ENCODE results near the gene EFNA5.

Gene EFNA5

DNA sequence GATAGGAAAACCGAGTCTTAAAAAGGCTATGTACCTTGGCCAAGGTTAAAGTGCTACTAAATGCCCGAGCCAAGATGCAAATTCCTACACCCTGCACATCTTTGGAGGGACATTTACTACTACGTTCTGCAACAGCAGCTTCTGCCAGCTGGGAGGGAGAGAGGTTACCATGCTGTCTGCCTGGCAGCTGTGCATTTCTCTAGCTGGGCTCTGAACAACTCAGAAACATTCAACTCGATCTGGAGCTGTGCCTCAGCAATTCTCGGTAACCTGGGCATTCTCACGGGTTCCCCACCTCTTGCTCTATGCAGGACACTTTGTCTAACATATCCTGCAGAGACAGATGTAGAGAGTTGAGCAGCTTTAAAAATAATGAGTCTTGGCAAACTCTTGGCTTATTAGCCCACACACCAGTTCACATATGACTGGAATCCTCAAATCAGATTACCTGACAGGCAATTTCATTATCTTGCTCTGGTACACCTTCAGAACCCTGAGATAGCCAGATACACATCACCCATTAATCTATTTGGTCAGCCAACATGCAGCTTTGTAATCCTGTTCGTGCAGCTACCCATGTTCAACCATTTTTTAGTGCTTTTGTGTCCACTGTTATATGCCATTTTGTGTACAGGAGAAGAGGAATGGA, 115.8 kb downstream of the EFNA5 start (continued):
- TF ChIP-seq POU6F1 (CRISPR knock-in tag; IDR thresholded peaks at IDR 0.05; ENCODE audit: borderline replicate concordance, low read depth): no peak
- TF ChIP-seq, protein P1, sequence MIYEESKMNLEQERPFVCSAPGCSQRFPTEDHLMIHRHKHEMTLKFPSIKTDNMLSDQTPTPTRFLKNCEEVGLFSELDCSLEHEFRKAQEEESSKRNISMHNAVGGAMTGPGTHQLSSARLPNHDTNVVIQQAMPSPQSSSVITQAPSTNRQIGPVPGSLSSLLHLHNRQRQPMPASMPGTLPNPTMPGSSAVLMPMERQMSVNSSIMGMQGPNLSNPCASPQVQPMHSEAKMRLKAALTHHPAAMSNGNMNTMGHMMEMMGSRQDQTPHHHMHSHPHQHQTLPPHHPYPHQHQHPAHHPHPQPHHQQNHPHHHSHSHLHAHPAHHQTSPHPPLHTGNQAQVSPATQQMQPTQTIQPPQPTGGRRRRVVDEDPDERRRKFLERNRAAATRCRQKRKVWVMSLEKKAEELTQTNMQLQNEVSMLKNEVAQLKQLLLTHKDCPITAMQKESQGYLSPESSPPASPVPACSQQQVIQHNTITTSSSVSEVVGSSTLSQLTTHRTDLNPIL (CRISPR knock-in tag; IDR thresholded peaks at IDR 0.05; ENCODE audit: low read depth): 0 out of 2 replicates have a peak, but pooled peaks have one; percentile 28
- no peak for TF ChIP-seq ZFP30 (CRISPR knock-in tag; IDR thresholded peaks at IDR 0.05)
- no peak for TF ChIP-seq RARB (CRISPR knock-in tag; IDR thresholded peaks at IDR 0.05)
- TF ChIP-seq CSDC2 (CRISPR knock-in tag; IDR thresholded peaks at IDR 0.05): no peak
- TF ChIP-seq ZNF70 (CRISPR knock-in tag; IDR thresholded peaks at IDR 0.05): no peak
- TF ChIP-seq TOX (CRISPR knock-in tag; IDR thresholded peaks at IDR 0.05; ENCODE audit: borderline replicate concordance): no peak
- no peak for TF ChIP-seq PPARA (CRISPR knock-in tag; IDR thresholded peaks at IDR 0.05; ENCODE audit: borderline replicate concordance)
- no peak for TF ChIP-seq OSR1 (CRISPR knock-in tag; IDR thresholded peaks at IDR 0.05)
- TF ChIP-seq ZFP3 (CRISPR knock-in tag; IDR thresholded peaks at IDR 0.05): no peak
- no peak for TF ChIP-seq ESRRG (CRISPR knock-in tag; IDR thresholded peaks at IDR 0.05)
- TF ChIP-seq, protein P2, sequence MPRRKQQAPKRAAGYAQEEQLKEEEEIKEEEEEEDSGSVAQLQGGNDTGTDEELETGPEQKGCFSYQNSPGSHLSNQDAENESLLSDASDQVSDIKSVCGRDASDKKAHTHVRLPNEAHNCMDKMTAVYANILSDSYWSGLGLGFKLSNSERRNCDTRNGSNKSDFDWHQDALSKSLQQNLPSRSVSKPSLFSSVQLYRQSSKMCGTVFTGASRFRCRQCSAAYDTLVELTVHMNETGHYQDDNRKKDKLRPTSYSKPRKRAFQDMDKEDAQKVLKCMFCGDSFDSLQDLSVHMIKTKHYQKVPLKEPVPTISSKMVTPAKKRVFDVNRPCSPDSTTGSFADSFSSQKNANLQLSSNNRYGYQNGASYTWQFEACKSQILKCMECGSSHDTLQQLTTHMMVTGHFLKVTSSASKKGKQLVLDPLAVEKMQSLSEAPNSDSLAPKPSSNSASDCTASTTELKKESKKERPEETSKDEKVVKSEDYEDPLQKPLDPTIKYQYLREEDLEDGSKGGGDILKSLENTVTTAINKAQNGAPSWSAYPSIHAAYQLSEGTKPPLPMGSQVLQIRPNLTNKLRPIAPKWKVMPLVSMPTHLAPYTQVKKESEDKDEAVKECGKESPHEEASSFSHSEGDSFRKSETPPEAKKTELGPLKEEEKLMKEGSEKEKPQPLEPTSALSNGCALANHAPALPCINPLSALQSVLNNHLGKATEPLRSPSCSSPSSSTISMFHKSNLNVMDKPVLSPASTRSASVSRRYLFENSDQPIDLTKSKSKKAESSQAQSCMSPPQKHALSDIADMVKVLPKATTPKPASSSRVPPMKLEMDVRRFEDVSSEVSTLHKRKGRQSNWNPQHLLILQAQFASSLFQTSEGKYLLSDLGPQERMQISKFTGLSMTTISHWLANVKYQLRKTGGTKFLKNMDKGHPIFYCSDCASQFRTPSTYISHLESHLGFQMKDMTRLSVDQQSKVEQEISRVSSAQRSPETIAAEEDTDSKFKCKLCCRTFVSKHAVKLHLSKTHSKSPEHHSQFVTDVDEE (CRISPR knock-in tag; IDR thresholded peaks at IDR 0.05): peak; percentile 95

DNA sequence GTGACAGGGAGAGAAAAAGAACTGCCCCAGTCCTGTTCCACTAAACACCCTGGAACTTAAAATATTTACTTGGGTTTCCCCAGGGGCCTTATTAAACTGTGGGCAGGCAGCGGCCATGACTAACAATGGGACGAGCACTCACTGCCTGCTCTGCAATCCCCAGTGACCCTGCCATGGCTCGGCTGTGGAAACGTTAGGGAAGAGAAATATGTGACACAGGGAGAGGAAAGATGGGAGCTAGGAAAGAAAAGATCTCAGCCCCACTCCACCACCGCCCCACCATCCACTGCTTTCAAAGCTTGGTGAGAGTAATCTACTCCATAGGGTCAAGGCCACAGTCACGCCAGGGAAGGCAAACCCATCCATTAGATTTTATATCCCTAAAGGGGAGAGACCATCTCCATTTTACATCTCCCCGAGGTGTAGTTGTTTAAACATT, 117.6 kb downstream of the EFNA5 start:
- TF ChIP-seq ZNF565 (CRISPR knock-in tag; conservative IDR thresholded peaks at IDR 0.05; ENCODE audit: low read depth): no peak
- TF ChIP-seq RARB (CRISPR knock-in tag; IDR thresholded peaks at IDR 0.05): no peak
- TF ChIP-seq PPARA (CRISPR knock-in tag; IDR thresholded peaks at IDR 0.05; ENCODE audit: borderline replicate concordance): no peak
- TF ChIP-seq, protein P2 (CRISPR knock-in tag; IDR thresholded peaks at IDR 0.05): no peak
- no peak for TF ChIP-seq TOX (CRISPR knock-in tag; IDR thresholded peaks at IDR 0.05; ENCODE audit: borderline replicate concordance)
- TF ChIP-seq ZNF70 (CRISPR knock-in tag; IDR thresholded peaks at IDR 0.05): no peak
- TF ChIP-seq, protein P1 (CRISPR knock-in tag; IDR thresholded peaks at IDR 0.05; ENCODE audit: low read depth): no peak
- TF ChIP-seq ZC3H10 (CRISPR knock-in tag; IDR thresholded peaks at IDR 0.05): no peak
- TF ChIP-seq CSDC2 (CRISPR knock-in tag; IDR thresholded peaks at IDR 0.05): no peak
- no peak for TF ChIP-seq ZFP30 (CRISPR knock-in tag; IDR thresholded peaks at IDR 0.05)
- no peak for TF ChIP-seq PATZ1 (CRISPR knock-in tag; IDR thresholded peaks at IDR 0.05; ENCODE audit: borderline replicate concordance)
- no peak for TF ChIP-seq ISL1 (CRISPR knock-in tag; IDR thresholded peaks at IDR 0.05)
- no peak for TF ChIP-seq ARNTL (CRISPR knock-in tag; IDR thresholded peaks at IDR 0.05; ENCODE audit: borderline replicate concordance, low read depth)
- TF ChIP-seq ZFP3 (CRISPR knock-in tag; IDR thresholded peaks at IDR 0.05): no peak
- no peak for TF ChIP-seq OSR1 (CRISPR knock-in tag; IDR thresholded peaks at IDR 0.05)

More for the DNA sequence above, 117.6 kb downstream of the EFNA5 start:
- no peak for ATAC-seq
